Measurements from ENCODE around the gene BHLHE40.
"Not testable (repeated sequence)": the region's sequence is repeated elsewhere in the genome, so short reads cannot be mapped to it uniquely, and the experiment has no call there.

DNA sequence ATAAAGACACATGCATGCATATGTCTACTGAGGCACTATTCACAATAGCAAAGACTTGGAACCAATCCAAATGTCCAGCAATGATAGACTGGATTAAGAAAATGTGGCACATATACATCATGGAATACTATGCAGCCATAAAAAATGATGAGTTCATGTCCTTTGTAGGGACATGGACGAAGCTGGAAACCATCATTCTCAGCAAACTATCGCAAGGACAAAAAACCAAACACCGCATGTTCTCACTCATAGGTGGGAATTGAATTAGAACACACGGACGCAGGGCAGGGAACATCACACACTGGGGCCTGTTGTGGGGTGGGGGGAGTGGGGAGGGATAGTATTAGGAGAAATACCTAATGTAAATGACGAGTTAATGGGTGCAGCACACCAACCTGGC, 7.8 kb upstream of the BHLHE40 start:
- TF ChIP-seq RFX5 (IDR thresholded peaks at IDR 0.05; ENCODE audit: borderline replicate concordance, low read depth, low read length); HDAC6 (IDR thresholded peaks at IDR 0.05; ENCODE audit: low read depth, low read length); RAD21 (IDR thresholded peaks at IDR 0.05 in 1 of 2, conservative IDR thresholded peaks at IDR 0.05 in 1 of 2; ENCODE audit: low read depth in 2 of 2, low read length in 2 of 2); TBP (IDR thresholded peaks at IDR 0.05; ENCODE audit: low read depth, low read length); EZH2 (IDR thresholded peaks at IDR 0.05; ENCODE audit: low read depth, low read length, severe bottlenecking); CTCF (IDR thresholded peaks at IDR 0.05; ENCODE audit: control extremely low read depth in 1 of 3, insufficient read depth in 1 of 3, low read depth in 1 of 3, low read length in 3 of 3): not testable (repeated sequence)
- TF ChIP-seq, protein P1, sequence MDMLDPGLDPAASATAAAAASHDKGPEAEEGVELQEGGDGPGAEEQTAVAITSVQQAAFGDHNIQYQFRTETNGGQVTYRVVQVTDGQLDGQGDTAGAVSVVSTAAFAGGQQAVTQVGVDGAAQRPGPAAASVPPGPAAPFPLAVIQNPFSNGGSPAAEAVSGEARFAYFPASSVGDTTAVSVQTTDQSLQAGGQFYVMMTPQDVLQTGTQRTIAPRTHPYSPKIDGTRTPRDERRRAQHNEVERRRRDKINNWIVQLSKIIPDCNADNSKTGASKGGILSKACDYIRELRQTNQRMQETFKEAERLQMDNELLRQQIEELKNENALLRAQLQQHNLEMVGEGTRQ (IDR thresholded peaks at IDR 0.05; ENCODE audit: low read length): not testable (repeated sequence)
